Erythroblast (primary cell): Measurements from ENCODE around the gene PAFAH2.
"Not testable (repeated sequence)": the region's sequence is repeated elsewhere in the genome, so short reads cannot be mapped to it uniquely, and the experiment has no call there.

Experiments
- DNase-seq, 2 experiments: peaks; one replicate each; lab custom pipeline; 2025; lab: John Stamatoyannopoulos, UW
- GATA1 ChIP-seq: IDR thresholded peaks from 2 replicates; pipeline ENCODE4 v1.6.1; 2011; ENCODE audit warnings: low read depth, mild to moderate bottlenecking, control low read depth, low read length, moderate library complexity
- POLR2A ChIP-seq: IDR thresholded peaks from 2 replicates; pipeline ENCODE4 v1.6.1; 2011; ENCODE audit warnings: mild to moderate bottlenecking, low read length

Gene PAFAH2

DNA sequence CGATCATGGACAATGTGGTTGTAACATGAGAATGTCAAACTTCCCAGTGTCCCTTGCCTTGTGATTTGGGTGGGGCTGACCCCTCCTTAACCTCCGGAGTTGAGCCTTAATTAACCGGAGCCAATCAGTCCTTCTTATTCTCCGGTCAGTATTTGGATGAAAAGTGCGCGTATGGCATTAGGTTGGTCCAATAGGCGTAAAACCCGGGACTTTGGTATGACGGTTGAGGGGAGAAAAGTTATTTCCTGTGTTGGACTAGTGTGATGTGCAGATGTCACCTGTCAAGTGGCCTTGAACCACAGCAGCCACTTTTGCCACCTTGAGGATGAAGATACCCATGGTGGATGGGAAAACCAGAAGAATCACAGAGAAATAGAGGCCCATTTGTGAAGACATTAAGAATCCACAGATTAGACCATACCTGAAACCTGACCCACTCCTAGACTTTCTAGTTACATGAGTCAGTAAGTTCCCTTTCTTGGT is 5.1 kb downstream of the PAFAH2 start:
- TF ChIP-seq POLR2A = no peak
- no peak for TF ChIP-seq GATA1
- DNase-seq = no peak

DNA sequence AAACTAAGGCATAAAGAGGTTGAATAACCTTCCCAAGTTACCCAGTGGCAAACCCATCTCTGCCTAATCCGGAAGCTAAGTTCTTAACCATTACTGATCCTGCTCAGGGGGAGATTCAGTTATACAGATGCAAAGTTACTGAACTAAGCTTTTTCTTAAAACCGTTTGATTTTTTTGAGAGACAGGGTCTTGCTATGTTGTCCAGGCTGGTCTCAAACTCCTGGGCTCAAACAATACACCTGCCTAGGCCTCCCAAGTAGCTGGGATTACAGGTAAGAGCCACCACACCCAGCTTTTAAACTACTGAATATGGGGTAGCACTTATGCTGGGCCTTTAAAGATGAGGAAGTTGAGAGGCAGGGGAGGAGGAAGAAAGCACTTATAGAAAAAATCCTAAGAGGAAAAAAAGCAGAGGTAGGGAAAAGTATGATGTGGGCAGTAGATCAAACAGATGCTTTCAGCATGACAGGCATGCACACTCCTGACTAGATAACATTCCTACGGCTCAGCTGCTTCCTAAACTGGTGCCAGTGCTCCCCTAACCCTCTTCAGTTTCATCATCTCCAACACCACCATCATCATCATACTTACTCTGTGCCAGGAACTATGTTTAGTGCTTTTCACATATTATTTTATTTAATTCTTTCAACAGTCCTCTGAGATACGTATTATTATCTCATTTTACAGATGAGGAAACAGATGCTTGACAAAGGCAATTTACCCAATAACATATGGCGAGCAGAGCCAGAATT is 5.8 kb downstream of the PAFAH2 start:
- DNase-seq = no peak
- TF ChIP-seq GATA1 = no peak
- TF ChIP-seq POLR2A = no peak

DNA sequence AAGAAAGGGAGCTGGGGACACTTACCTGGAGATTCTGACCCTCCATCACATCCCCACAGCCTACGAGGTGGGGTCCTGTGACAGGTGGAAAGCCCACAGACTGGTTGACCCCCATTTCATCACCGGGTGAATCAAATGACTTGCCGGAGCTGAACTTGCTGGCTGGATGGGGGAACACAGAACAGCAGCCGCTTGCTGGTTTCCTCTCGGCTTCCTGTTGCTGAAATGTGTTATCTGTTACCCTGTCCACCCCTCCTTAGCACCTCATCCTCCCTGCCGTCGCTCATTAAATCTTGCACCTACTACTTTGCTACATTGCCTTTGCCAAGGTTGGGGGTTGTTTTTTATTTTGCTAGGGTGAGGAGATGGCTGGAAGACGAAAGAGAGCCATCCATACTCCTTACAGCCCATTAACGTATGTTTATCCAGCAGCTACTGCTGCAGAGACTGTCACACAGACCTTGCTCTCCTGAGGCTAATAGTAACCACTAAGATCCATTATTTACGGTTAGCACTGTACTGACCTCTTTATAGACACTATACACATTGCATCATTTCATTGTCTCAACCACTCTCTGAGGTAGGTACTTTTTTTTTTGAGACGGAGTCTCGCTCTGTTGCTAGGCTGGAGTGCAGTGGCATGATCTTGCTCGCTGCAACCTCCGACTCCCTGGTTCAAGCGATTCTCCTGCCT is 7.0 kb downstream of the PAFAH2 start:
- DNase-seq = no peak
- TF ChIP-seq GATA1 = no peak
- TF ChIP-seq POLR2A = no peak

DNA sequence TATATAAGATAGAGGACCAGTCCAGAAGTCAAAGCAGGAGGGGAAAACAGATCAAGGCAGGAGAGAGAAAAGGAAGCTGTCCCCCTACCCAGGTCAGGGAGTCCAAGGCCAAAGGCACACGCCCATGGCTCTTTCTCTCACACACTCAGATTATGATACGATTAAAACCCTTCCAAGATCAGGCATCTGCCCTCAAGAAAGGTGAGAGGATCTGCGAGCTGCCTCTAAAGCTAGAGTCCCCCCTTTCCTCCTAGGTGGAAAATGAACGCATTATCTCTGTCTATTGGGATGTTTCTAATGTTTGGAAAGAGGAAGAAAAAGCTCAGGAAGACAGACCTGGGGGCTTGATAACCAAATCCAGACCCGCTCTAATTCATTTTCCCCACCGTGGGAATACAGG is 7.6 kb downstream of the PAFAH2 start:
- TF ChIP-seq POLR2A (no peak), GATA1 (no peak)
- DNase-seq = no peak

DNA sequence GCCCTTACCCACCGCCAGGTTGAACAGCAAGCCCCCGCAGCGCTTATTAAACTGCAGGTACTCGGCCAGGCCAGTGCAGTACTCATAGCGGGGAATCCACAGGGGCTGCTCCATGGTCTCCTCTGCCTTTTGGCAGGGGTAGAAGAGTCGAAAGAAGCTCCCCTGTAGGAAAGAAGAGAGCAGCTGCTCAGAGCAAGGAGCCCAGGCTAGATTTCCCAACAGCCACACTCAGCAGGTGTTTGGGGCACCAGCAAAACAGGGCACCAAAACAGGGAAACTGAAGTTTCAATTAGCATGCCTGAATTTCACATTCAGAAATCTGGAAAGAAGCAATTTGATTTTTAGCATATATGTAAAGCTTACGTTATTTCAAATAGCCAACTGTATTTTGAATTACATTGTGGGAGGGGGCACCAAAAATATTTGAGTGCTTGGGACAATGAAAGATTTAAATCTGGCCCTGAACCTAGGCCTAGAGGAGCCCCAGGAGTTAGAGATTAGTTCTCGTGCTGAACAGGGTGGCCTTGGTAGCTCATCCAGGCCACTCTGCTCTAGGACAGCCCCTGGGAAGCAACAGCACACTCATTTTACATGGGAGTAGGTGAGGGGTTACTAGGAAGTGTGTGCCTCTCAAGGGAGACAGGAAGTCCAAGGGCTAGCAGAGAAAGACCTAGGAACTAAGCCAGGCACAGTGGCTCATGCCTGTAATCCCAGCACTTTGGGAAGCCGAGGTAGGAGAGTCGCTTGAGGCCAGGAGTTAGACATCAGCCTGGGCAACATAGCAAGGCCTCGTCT is 8.2 kb downstream of the PAFAH2 start:
- DNase-seq = no peak
- no peak for TF ChIP-seq POLR2A

DNA sequence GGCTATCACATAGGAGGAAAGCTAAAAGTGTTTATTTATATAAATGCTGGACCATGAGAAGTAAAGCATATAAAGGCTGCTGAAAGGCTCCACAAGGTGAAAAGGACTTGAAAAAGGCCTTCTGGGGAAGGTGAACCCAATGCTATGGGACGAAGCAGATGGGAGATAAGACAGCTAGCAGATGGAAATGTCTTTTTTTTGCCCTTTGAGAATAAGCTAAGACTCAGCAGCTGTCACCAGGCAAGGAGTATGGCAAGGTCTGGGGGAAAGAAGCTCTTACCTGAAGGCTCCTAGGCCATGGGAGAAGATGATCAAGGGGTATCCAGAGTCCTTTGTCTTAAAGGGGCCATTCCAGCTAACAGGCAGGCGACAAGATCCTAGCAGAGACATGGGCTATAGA is 9.9 kb downstream of the PAFAH2 start:
- TF ChIP-seq GATA1 (no peak), POLR2A (no peak)
- DNase-seq = no peak

DNA sequence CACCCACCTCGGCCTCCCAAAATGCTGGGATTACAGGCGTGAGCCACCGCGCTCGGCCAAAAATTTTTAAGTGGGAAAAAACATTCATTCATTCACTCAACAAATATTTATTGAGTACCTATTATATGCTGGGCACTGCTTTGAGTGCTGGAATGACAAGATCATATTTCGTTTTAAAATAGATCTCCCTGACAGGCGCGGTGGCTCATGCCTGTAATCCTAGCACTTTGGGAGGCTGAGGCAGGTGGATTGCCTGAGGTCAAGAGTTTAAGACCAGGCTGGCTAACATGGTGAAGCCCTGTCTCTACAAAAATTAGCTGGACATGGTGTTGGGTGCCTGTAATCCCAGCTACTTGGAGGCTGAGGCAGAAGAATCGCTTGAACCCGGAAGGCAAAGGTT is 11.1 kb downstream of the PAFAH2 start:
- DNase-seq = not testable (repeated sequence)

DNA sequence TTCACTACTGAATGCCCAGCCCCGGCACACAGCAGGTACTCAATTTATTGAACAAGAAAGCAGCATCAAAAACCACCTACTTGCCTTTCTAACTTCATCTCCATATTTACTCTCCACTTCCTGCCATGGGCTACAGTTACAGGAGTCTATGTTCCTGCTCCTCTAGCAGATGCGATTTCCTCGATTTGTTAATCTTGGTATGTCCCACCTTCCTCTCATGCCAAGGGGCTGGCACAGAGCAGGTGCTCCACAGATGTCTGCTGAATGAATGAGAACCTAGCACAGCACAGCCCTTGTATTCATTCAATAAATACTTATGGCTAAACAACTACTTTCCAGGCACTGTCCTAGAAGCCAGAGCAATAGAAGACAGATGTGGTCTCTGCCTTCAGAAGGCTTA is 12.2 kb downstream of the PAFAH2 start:
- no peak for DNase-seq
- TF ChIP-seq POLR2A (no peak), GATA1 (no peak)

DNA sequence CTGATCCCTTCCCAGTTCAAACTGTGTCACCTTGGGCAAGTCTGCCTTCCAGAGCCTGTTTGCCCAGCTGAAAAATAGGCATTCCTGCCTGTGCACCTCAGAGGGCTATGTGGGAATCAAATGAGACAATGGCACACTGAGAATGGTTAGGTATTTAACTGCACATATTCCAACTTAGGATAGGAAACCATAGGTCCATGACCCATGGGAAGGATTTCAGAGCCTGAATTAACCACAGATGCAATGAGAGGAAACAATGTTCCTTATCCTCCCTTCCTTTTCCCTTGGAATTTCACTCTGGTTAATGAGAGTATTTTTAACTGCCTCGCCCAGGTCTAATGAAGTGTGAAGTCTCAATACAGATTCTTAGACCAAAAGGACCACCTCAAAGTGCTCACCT is 12.7 kb downstream of the PAFAH2 start:
- DNase-seq = no peak
- TF ChIP-seq POLR2A (no peak), GATA1 (no peak)

DNA sequence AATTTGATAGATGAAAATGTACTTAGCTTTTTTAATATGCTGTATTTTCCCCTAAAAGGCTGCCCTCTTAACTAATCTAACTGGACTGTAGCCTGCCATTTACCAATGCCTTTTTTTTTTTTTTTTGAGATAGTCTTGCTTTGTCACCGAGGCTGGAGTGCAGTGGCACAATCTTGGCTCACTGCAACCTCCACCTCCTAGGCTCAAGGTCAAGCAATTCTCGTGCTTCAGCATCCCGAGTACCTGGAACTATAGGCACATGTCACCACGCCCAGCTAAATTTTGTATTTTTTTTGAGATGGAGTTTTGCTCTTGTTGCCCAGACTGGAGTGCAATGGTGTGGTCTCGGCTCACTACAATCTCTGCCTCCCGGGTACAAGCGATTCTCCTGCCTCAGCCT is 18.7 kb downstream of the PAFAH2 start:
- TF ChIP-seq GATA1 (no peak), POLR2A (no peak)
- no peak for DNase-seq

DNA sequence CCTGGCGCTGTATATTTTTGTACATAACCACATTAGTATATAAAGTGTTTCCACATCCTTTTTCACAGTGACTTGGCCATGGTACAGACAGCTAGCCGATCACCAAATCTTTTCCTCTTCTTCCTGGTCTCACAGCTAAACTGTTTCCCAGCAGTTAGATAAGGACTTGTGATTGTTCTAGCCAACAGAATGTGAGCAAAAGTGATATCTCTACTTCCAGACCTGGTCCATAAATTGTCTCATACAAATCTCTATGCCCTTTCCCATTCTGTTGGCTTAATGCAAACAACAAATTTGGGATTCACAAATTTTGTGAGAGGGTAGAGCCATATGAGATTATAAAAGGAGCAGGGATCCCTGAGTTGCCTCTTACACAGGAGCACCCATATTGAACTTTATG is 19.5 kb downstream of the PAFAH2 start:
- no peak for DNase-seq
- no peak for TF ChIP-seq POLR2A
- TF ChIP-seq GATA1 = no peak

DNA sequence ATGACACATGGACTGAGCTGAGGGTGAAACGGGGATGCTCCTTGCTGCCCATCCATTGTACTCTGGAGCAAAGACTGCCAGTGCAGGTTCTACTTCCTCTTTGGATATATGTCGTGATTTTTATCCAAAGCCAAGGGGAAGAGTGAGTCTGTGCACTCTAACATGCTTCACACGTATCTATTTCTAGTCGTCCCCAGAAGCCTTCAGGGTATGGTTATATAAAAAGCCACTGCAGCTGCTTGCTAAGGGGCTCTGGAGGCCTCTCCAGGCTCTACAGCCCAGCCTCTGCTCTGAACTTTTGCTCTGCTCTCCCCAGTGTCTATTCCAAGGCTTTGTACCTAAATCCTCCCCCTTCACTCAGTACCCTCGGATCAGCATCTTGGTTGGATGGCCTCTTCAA is 20.1 kb downstream of the PAFAH2 start:
- TF ChIP-seq POLR2A = no peak
- no peak for TF ChIP-seq GATA1
- DNase-seq = no peak

DNA sequence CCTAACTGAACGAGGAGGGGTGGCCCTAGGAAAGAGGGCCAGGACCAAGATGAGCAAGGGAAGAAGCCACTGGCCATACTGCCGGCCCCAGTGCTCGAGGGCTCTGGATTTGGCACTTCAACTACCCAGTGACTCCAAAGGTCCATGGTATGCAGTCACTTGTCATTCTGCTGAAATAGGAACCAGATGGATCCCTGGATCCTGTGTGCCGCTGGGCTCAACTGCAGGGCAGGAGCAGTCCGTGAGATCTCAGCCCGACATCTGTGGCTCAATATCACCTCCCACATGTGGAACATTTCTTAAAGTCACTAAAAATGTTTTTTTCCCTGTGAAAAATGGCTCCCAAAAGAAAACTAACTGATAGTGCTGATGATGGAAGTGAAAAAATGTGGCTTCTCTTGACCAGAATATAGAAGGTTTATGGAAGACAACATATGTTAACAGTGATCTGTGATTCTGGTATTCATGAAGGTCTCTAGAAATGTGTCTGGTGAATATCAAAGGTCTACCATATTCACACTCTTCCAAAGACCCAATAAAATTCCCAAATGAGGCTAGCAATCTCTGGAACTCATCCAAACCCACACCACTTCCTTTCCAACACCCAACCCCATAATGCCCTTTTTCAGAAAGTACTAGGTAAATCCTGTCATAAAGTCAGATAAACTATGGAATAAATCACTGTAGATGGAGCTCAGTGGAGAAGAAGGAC is 24.1 kb downstream of the PAFAH2 start:
- TF ChIP-seq POLR2A (no peak), GATA1 (no peak)

More for the DNA sequence above, 24.1 kb downstream of the PAFAH2 start:
- no peak for DNase-seq
